Measurements from ENCODE around the gene MPDZ. TPM values are rescaled to one million over a fixed set of nuclear protein-coding genes. Genes with fewer than 3 reads are reported as not detected.

Gene MPDZ
- total RNA-seq, 5 donors from 2014 or later (not counting 1 experiment from before 2014, with no cell fraction given), result 0.26 to 0.92 (median 0.35) TPM; not detected in 2

- POLR2A ChIA-PET, result no interaction called here
- no peaks in the 10 kb centered on the region for H3K4me1 Mint-ChIP-seq
- Histone ChIP-seq H3K36me3 (ENCODE audit: control insufficient read depth in 2 of 2, extremely low read depth in 1 of 2, insufficient read depth in 1 of 2, low read length in 1 of 2) (no peaks in the 10 kb centered on the region), H3K4me1 (ENCODE audit: control insufficient read depth in 1 of 2, extremely low read depth in 1 of 2, insufficient read depth in 2 of 2, low read length in 2 of 2) (no peaks in the 10 kb centered on the region), H3K27ac (ENCODE audit: low read length) (no peak overlapping the region), H3K27me3 (replicated peaks in 1 of 2; ENCODE audit: control insufficient read depth in 2 of 2, extremely low read depth in 1 of 2, insufficient read depth in 2 of 2, low read length in 1 of 2) (peaks cover 3 to 9% of the 10 kb centered on the region in 2 experiments), H3K4me3 (ENCODE audit: control insufficient read depth in 1 of 2, extremely low read depth in 1 of 2, low read length in 1 of 2) (no peak overlapping the region), H3K9me3 (no peaks in the 10 kb centered on the region)
- DNase-seq (no peak), ATAC-seq (replicated peaks in 1 of 4) (no peak)
- WGBS (ENCODE audit: insufficient coverage), result 8% methylated on average over 37 of the region's 67 CpGs
- no peaks in the 10 kb centered on the region for H3K36me3 Mint-ChIP-seq
- H3K4me3 Mint-ChIP-seq, result no peak overlapping the region
- CTCF ChIA-PET, result no interaction called here
- H3K9me3 Mint-ChIP-seq, result peaks cover 10 to 16% (median 13%) of the 10 kb centered on the region in 3 donors
- peaks cover 20 to 25% of the 10 kb centered on the region in 2 donors for H3K27me3 Mint-ChIP-seq
- H3K27ac Mint-ChIP-seq, result no peak overlapping the region
Observed at GRCh38 chr9:13278368-13279246, 885 bp downstream of the MPDZ start.

GRCh38 chr9:13278023-13278367 lies 1.5 kb downstream of the MPDZ start:
- WGBS (ENCODE audit: insufficient coverage), result 73% methylated on average over 7 of the region's 10 CpGs
- ATAC-seq (replicated peaks in 1 of 4) (no peak), DNase-seq (no peak)
- H3K27ac ChIP-seq (ENCODE audit: low read length), result no peak overlapping the region
- H3K4me3 ChIP-seq (ENCODE audit: control insufficient read depth in 1 of 2, extremely low read depth in 1 of 2, low read length in 1 of 2), result no peak overlapping the region
- Mint-ChIP-seq H3K27ac (no peak overlapping the region), H3K9me3 (peaks cover 10 to 16% (median 11%) of the 10 kb centered on the region in 3 donors), H3K36me3 (no peaks in the 10 kb centered on the region), H3K4me1 (no peaks in the 10 kb centered on the region), H3K27me3 (peaks cover 20 to 25% of the 10 kb centered on the region in 2 donors), H3K4me3 (no peak overlapping the region)
- ChIA-PET CTCF (no interaction called here), POLR2A (no interaction called here)
- no peaks in the 10 kb centered on the region for H3K4me1 ChIP-seq (ENCODE audit: control insufficient read depth in 1 of 2, extremely low read depth in 1 of 2, insufficient read depth in 2 of 2, low read length in 2 of 2)
- H3K27me3 ChIP-seq (replicated peaks in 1 of 2; ENCODE audit: control insufficient read depth in 2 of 2, extremely low read depth in 1 of 2, insufficient read depth in 2 of 2, low read length in 1 of 2), result peaks cover 3 to 9% of the 10 kb centered on the region in 2 experiments
- no peaks in the 10 kb centered on the region for H3K9me3 ChIP-seq
- no peaks in the 10 kb centered on the region for H3K36me3 ChIP-seq (ENCODE audit: control insufficient read depth in 2 of 2, extremely low read depth in 1 of 2, insufficient read depth in 1 of 2, low read length in 1 of 2)

DNA sequence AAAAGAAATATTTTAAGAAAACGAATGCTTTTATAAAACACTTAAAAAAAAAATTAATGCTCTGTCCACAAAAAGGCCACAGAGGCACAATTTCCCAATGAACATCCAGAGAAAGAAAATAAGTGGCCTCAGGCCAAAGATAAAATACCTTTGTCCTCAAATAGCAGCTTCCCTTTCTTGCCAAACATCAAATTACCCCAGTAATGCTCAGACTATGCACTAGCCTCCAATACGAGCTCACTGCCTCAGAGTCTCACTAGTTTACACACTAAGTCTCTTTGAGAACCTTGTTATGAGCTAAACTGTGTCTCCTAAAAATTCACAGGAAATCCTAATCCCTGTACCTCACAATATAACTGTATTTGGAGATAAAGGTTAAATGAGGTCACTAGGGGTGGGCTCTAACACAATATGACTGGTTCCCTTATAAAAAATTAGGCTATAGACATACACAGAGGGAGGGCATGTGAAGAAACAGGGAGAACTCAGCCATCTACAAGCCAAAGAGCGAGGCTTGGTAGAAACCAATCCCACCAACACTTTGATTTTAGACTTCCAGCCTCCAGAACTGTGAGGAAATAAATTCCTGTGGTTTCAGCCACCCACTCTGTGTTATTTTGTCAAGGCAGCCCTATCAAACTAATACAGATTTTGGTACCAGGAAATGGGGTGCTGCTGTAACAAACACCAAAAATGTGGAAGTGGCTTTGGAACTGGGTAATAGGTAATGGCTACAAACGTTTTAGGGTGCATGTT lies 4.4 kb downstream of the MPDZ start:
- Histone ChIP-seq H3K4me1 (ENCODE audit: control insufficient read depth in 1 of 2, extremely low read depth in 1 of 2, insufficient read depth in 2 of 2, low read length in 2 of 2) (no peaks in the 10 kb centered on the region), H3K4me3 (ENCODE audit: control insufficient read depth in 1 of 2, extremely low read depth in 1 of 2, low read length in 1 of 2) (no peak overlapping the region), H3K27me3 (replicated peaks in 1 of 2; ENCODE audit: control insufficient read depth in 2 of 2, extremely low read depth in 1 of 2, insufficient read depth in 2 of 2, low read length in 1 of 2) (peaks cover 3 to 9% of the 10 kb centered on the region in 2 experiments), H3K36me3 (ENCODE audit: control insufficient read depth in 2 of 2, extremely low read depth in 1 of 2, insufficient read depth in 1 of 2, low read length in 1 of 2) (no peaks in the 10 kb centered on the region), H3K9me3 (no peaks in the 10 kb centered on the region), H3K27ac (ENCODE audit: low read length) (no peak overlapping the region)
- Mint-ChIP-seq H3K4me3 (no peak overlapping the region), H3K27ac (no peak overlapping the region), H3K9me3 (peaks cover 7 to 13% (median 10%) of the 10 kb centered on the region in 3 donors), H3K36me3 (no peaks in the 10 kb centered on the region), H3K4me1 (no peaks in the 10 kb centered on the region), H3K27me3 (peaks cover 12 to 18% of the 10 kb centered on the region in 2 donors)
- POLR2A ChIA-PET, result no interaction called here
- DNase-seq (no peak), ATAC-seq (replicated peaks in 1 of 4) (no peak)
- WGBS (ENCODE audit: insufficient coverage), result 67% methylated on average over 1 of the region's 4 CpGs
- CTCF ChIA-PET, result no interaction called here

- POLR2A ChIA-PET, result no interaction called here
- no peaks in the 10 kb centered on the region for H3K4me1 Mint-ChIP-seq
- Histone ChIP-seq H3K27me3 (replicated peaks in 1 of 2; ENCODE audit: control insufficient read depth in 2 of 2, extremely low read depth in 1 of 2, insufficient read depth in 2 of 2, low read length in 1 of 2) (no peaks in the 10 kb centered on the region), H3K4me3 (ENCODE audit: control insufficient read depth in 1 of 2, extremely low read depth in 1 of 2, low read length in 1 of 2) (no peak overlapping the region), H3K36me3 (ENCODE audit: control insufficient read depth in 2 of 2, extremely low read depth in 1 of 2, insufficient read depth in 1 of 2, low read length in 1 of 2) (no peaks in the 10 kb centered on the region), H3K9me3 (no peaks in the 10 kb centered on the region), H3K27ac (ENCODE audit: low read length) (no peak overlapping the region), H3K4me1 (ENCODE audit: control insufficient read depth in 1 of 2, extremely low read depth in 1 of 2, insufficient read depth in 2 of 2, low read length in 2 of 2) (no peaks in the 10 kb centered on the region)
- CTCF ChIA-PET, result no interaction called here
- no peaks in the 10 kb centered on the region for H3K27me3 Mint-ChIP-seq
- no CpG with 5 or more reads among the region's 1 CpG for WGBS (ENCODE audit: insufficient coverage)
- no peaks in the 10 kb centered on the region for H3K36me3 Mint-ChIP-seq
- ATAC-seq (replicated peaks in 1 of 4) (no peak), DNase-seq (no peak)
- H3K27ac Mint-ChIP-seq, result no peak overlapping the region
- H3K9me3 Mint-ChIP-seq, result peaks cover 1 to 10% (median 2%) of the 10 kb centered on the region in 3 donors
- no peak overlapping the region for H3K4me3 Mint-ChIP-seq
Observed at GRCh38 chr9:13270734-13271133, 8.8 kb downstream of the MPDZ start.

DNA sequence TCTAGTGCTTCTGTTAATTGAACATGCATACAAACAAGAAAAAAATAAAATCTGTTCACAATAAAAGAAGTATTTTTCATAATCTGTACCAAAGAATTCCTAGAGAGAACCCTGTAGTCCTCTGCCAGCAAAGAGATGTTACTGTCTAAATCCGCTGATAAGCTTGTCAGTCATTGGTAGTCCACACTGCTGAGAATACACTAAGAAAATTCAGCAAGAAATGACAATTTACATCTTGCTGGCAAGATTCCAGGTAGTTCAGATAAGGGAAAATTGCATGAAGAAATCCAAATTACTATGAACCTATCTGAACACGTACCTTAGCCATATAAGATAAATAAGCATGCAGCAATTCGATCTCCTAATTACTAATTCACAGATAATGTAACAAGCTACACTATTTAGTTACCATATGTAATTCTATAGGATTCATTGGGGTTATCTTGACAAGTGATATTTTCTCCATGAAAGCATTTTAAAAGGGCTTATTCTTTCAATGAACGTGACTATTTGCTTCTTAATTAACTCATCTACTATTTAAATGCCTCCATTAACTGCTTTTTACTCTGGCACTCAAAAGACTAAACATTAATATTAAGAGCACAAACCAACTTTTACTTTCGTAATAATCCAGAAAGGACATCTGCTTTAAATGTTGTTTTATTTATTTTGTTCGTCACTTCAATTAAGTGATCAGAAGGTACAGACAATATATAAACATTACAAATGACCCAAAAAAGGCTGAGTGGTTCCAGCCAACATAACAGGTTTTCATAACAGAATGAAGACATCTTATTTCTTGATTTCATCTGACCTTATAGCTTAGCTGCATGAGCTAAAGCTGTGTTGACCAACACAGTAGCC lies 9.7 kb downstream of the MPDZ start:
- no peak overlapping the region for H3K4me3 Mint-ChIP-seq
- H3K27me3 Mint-ChIP-seq, result no peaks in the 10 kb centered on the region
- no peak for DNase-seq
- POLR2A ChIA-PET, result no interaction called here
- ATAC-seq (replicated peaks in 1 of 4), result no peak
- CTCF ChIA-PET, result no interaction called here
- H3K36me3 Mint-ChIP-seq, result no peaks in the 10 kb centered on the region
- 40% methylated on average over 1 of the region's 6 CpGs for WGBS (ENCODE audit: insufficient coverage)
- H3K27me3 ChIP-seq (replicated peaks in 1 of 2; ENCODE audit: control insufficient read depth in 2 of 2, extremely low read depth in 1 of 2, insufficient read depth in 2 of 2, low read length in 1 of 2), result no peaks in the 10 kb centered on the region
- no peaks in the 10 kb centered on the region for H3K36me3 ChIP-seq (ENCODE audit: control insufficient read depth in 2 of 2, extremely low read depth in 1 of 2, insufficient read depth in 1 of 2, low read length in 1 of 2)
- peaks cover 0 to 10% (median 0%) of the 10 kb centered on the region in 3 donors for H3K9me3 Mint-ChIP-seq
- H3K4me1 Mint-ChIP-seq, result no peaks in the 10 kb centered on the region
- H3K9me3 ChIP-seq, result no peaks in the 10 kb centered on the region
- H3K4me3 ChIP-seq (ENCODE audit: control insufficient read depth in 1 of 2, extremely low read depth in 1 of 2, low read length in 1 of 2), result no peak overlapping the region
- H3K27ac Mint-ChIP-seq, result no peak overlapping the region
- H3K27ac ChIP-seq (ENCODE audit: low read length), result no peak overlapping the region
- H3K4me1 ChIP-seq (ENCODE audit: control insufficient read depth in 1 of 2, extremely low read depth in 1 of 2, insufficient read depth in 2 of 2, low read length in 2 of 2), result no peaks in the 10 kb centered on the region

DNA sequence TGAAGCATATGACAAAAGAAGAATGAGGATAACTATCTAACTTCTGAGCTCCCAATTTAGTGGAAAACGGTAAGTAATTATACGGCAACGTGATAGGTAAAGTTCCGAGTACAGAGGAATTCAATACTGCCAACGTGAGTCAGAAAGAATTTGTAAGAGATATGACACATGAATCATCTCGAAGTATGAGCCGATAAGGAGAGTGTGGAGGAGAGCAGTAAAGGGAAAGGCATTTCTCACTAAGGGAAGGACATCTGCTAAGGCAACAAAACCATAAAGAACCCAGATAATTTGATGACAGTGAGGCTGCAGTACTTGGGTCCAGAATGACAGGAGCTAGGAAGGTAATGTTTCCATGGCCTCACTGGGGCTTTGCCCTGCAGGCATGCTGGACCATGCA lies 11.0 kb downstream of the MPDZ start:
- no peak for DNase-seq
- Histone ChIP-seq H3K4me1 (ENCODE audit: control insufficient read depth in 1 of 2, extremely low read depth in 1 of 2, insufficient read depth in 2 of 2, low read length in 2 of 2) (no peaks in the 10 kb centered on the region), H3K9me3 (no peaks in the 10 kb centered on the region), H3K27ac (ENCODE audit: low read length) (no peak overlapping the region), H3K27me3 (replicated peaks in 1 of 2; ENCODE audit: control insufficient read depth in 2 of 2, extremely low read depth in 1 of 2, insufficient read depth in 2 of 2, low read length in 1 of 2) (no peaks in the 10 kb centered on the region), H3K4me3 (ENCODE audit: control insufficient read depth in 1 of 2, extremely low read depth in 1 of 2, low read length in 1 of 2) (no peak overlapping the region), H3K36me3 (ENCODE audit: control insufficient read depth in 2 of 2, extremely low read depth in 1 of 2, insufficient read depth in 1 of 2, low read length in 1 of 2) (no peaks in the 10 kb centered on the region)
- ATAC-seq (replicated peaks in 1 of 4), result no peak
- Mint-ChIP-seq H3K27me3 (no peaks in the 10 kb centered on the region), H3K9me3 (peaks cover 0 to 12% (median 0%) of the 10 kb centered on the region in 3 donors), H3K4me1 (no peaks in the 10 kb centered on the region), H3K27ac (no peak overlapping the region), H3K36me3 (no peaks in the 10 kb centered on the region), H3K4me3 (no peak overlapping the region)
- ChIA-PET CTCF (no interaction called here), POLR2A (no interaction called here)
- WGBS (ENCODE audit: insufficient coverage), result 89% methylated on average over 5 of the region's 7 CpGs

Data from T-cell (primary cell).